Caki2 (cell line): ENCODE measurements around the gene FAM83B. TPM values are rescaled to one million over a fixed set of nuclear protein-coding genes. Genes with fewer than 3 reads are reported as not detected.
"Not testable (repeated sequence)": the region's sequence is repeated elsewhere in the genome, so short reads cannot be mapped to it uniquely, and the experiment has no call there.

ENCODE experiments used
- DNase-seq: peaks from one replicate; pipeline ENCODE4 v3.0.0-alpha.2; 2015; ENCODE audit warnings: low read depth
- in situ Hi-C: cut with HindIII; loops from 2 replicates; pipeline ENCODE4 v1.10.0; 2016; ENCODE audit warnings: low sequenced_read_pairs, low pct_unique_long_range_greater_than_20kb, mixed read lengths
- total RNA-seq: library from RNA; depleted of rRNA; stranded (reverse); fragments of >200 nt; shearing (Covaris generic); gene quantifications from 2 replicates; pipeline ENCODE4 v1.2.3, GENCODE V29; 2014; ENCODE audit warnings: low replicate concordance

FAM83B gene
- total RNA-seq, 1 experiment from 2014 or later: not detected

GRCh38 chr6:54856129-54856528 lies 9.6 kb downstream of the FAM83B start:
- DNase-seq: no peak
- in situ Hi-C loops: no loop called here

- in situ Hi-C loops: no loop called here
- no peak for DNase-seq
These were observed 13.6 kb downstream of the FAM83B start for GRCh38 chr6:54860132-54860531.

GRCh38 chr6:54860739-54861138 lies 14.2 kb downstream of the FAM83B start:
- no peak for DNase-seq
- in situ Hi-C loops: no loop called here

- in situ Hi-C loops: no loop called here
- DNase-seq: no peak
These were observed 15.5 kb downstream of the FAM83B start for GRCh38 chr6:54861905-54862616.

- in situ Hi-C loops: no loop called here
- no peak for DNase-seq
These were observed 17.7 kb downstream of the FAM83B start for GRCh38 chr6:54864272-54864671.

GRCh38 chr6:54865091-54865631 lies 18.6 kb downstream of the FAM83B start:
- no peak for DNase-seq
- in situ Hi-C loops: no loop called here

GRCh38 chr6:54868556-54868955 lies 22.0 kb downstream of the FAM83B start:
- in situ Hi-C loops: no loop called here
- no peak for DNase-seq

GRCh38 chr6:54873599-54873998 lies 27.0 kb downstream of the FAM83B start:
- in situ Hi-C loops: no loop called here
- DNase-seq: no peak

GRCh38 chr6:54874349-54875048 lies 27.9 kb downstream of the FAM83B start:
- in situ Hi-C loops: no loop called here
- peak; percentile 19 for DNase-seq

GRCh38 chr6:54875539-54875938 lies 29.0 kb downstream of the FAM83B start:
- in situ Hi-C loops: no loop called here
- DNase-seq: no peak

- in situ Hi-C loops: no loop called here
- DNase-seq: no peak
These were observed 29.8 kb downstream of the FAM83B start for GRCh38 chr6:54876365-54876764.

GRCh38 chr6:54876871-54877270 lies 30.3 kb downstream of the FAM83B start:
- in situ Hi-C loops: no loop called here
- no peak for DNase-seq

- in situ Hi-C loops: no loop called here
- no peak for DNase-seq
These were observed 31.2 kb downstream of the FAM83B start for GRCh38 chr6:54877713-54878317.

GRCh38 chr6:54878718-54879117 lies 32.1 kb downstream of the FAM83B start:
- DNase-seq: no peak

GRCh38 chr6:54879188-54879985 lies 32.8 kb downstream of the FAM83B start:
- DNase-seq: no peak
- in situ Hi-C loops: no loop called here

More at GRCh38 chr6:54878718-54879117, 32.1 kb downstream of the FAM83B start:
- in situ Hi-C loops: no loop called here

GRCh38 chr6:54881067-54881730 lies 34.6 kb downstream of the FAM83B start:
- DNase-seq: no peak
- in situ Hi-C loops: no loop called here

GRCh38 chr6:54881891-54882290 lies 35.3 kb downstream of the FAM83B start:
- in situ Hi-C loops, DNase-seq: not testable (repeated sequence)
